Effector memory CD8-positive, alpha-beta T cell (primary cell): Measurements from ENCODE around the gene LAMA2.
A peak's percentile ranks its signal among the peaks of the same experiment; 100 is the strongest.

Source experiments
- ATAC-seq: fragments of 150-1000 bp; cut with Tn5 transposase; replicated peaks from 2 replicates; pipeline ENCODE4 v1.10.0; 2021; ENCODE audit warnings: mild to moderate bottlenecking, moderate library complexity
- DNase-seq, 3 experiments: peaks; one replicate each; pipeline ENCODE4 v3.0.0; 2021
- H3K27ac Mint-ChIP-seq, 2 donors: one replicate each; pipeline ENCODE4 v1.8.0; 2022; ENCODE audit warnings: mild to moderate bottlenecking in 2 of 2, mixed read lengths in 2 of 2, moderate library complexity in 2 of 2
- H3K27me3 Mint-ChIP-seq, 2 donors: one replicate each; pipeline ENCODE4 v1.8.0; 2022; ENCODE audit warnings: mixed read lengths in 2 of 2
- H3K36me3 Mint-ChIP-seq: one replicate; pipeline ENCODE4 v1.8.0; 2022; ENCODE audit warnings: mild to moderate bottlenecking, moderate library complexity, mixed read lengths; ENCODE audit not compliant: insufficient read depth
- H3K4me1 Mint-ChIP-seq, 2 donors: one replicate each; pipeline ENCODE4 v1.8.0; 2022; ENCODE audit warnings: low read depth in 2 of 2, mixed read lengths in 2 of 2
- H3K4me3 Mint-ChIP-seq, 2 donors: one replicate each; pipeline ENCODE4 v1.8.0; 2022; ENCODE audit warnings: mild to moderate bottlenecking in 2 of 2, mixed read lengths in 2 of 2, moderate library complexity in 2 of 2
- H3K9me3 Mint-ChIP-seq, 2 donors: one replicate each; pipeline ENCODE4 v1.8.0; 2022; ENCODE audit warnings: mixed read lengths in 2 of 2

LAMA2 gene

GRCh38 chr6:129279343-129280292 lies 396.7 kb downstream of the LAMA2 start:
- Mint-ChIP-seq H3K4me1 (peaks cover 20 to 39% of the 10 kb centered on the region in 2 donors), H3K36me3 (no peaks in the 10 kb centered on the region), H3K4me3 (no peak overlapping the region), H3K27ac (peak overlapping the region in 1 of 2 donors; percentile 71), H3K27me3 (peaks cover 0 to 5% of the 10 kb centered on the region in 2 donors), H3K9me3 (no peaks in the 10 kb centered on the region)
- DNase-seq (no peak), ATAC-seq (no peak)

GRCh38 chr6:129280293-129280644 lies 397.3 kb downstream of the LAMA2 start:
- Mint-ChIP-seq H3K27ac (peak overlapping the region in 1 of 2 donors; percentile 81), H3K4me1 (peaks cover 20 to 39% of the 10 kb centered on the region in 2 donors), H3K9me3 (no peaks in the 10 kb centered on the region), H3K36me3 (no peaks in the 10 kb centered on the region), H3K4me3 (peak overlapping the region; percentile 69 to 72), H3K27me3 (peaks cover 0 to 5% of the 10 kb centered on the region in 2 donors)
- ATAC-seq (no peak), DNase-seq (no peak)

DNA sequence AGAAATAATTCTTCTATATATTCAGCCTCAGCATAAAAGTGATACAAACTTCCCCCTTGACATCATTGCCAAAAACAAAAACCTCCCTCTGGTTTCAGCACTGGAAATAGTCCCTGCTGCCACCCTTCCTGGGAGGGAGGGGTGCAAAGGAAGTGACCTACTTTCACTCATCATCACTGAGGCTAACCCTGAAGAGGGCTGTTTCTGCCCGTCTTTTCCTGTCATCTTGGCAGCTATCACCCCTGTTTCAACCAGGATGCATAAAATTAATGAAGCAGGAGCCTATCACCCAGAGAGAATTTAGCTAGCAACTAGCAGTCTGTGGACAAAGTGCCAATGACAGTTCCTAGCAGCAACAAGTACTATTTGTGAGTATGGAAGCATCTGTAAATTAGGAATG lies 397.8 kb downstream of the LAMA2 start:
- DNase-seq (peak; percentile 42 to 55 (median 53)), ATAC-seq (peak; percentile 99)
- no peaks in the 10 kb centered on the region for H3K36me3 Mint-ChIP-seq
- H3K27me3 Mint-ChIP-seq, result peaks cover 0 to 5% of the 10 kb centered on the region in 2 donors
- H3K4me1 Mint-ChIP-seq, result peaks cover 20 to 39% of the 10 kb centered on the region in 2 donors
- no peaks in the 10 kb centered on the region for H3K9me3 Mint-ChIP-seq
- peak overlapping the region; percentile 81 to 90 for H3K27ac Mint-ChIP-seq
- H3K4me3 Mint-ChIP-seq, result peak overlapping the region; percentile 69 to 72

DNA sequence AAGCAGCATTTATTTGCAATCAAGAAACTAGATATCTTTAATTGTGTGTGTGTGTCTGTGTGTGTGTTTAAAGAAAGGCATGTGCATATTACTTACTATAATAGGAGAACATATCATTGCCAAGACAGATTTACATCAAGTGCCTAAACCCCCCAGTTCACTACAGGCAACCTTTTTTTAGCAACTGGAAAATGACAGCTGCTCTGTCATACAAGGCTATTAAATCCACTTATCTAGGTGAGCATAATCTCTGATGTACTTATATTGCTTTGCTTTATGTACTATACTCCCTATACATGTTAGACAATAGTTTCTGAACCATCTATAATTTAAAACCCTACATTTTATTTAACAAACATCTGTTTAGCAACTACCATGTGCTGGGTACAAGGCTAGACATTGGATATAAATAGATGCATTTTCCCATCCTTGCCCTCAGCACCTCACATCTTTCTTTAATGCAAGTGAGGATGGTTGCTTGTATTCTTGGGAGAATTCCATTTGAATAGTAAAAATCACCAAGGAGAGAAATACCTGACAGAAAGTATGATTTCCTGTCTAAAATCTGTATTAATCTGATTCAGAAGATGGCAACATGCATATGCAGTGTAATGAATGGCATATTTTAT lies 398.3 kb downstream of the LAMA2 start:
- Mint-ChIP-seq H3K4me1 (peaks cover 20 to 39% of the 10 kb centered on the region in 2 donors), H3K36me3 (no peaks in the 10 kb centered on the region), H3K4me3 (peak overlapping the region; percentile 69 to 72), H3K27me3 (peaks cover 0 to under 1% of the 10 kb centered on the region in 2 donors), H3K27ac (peak overlapping the region; percentile 81 to 90), H3K9me3 (no peaks in the 10 kb centered on the region)
- peak; percentile 5 for ATAC-seq
- no peak for DNase-seq

- Mint-ChIP-seq H3K4me1 (peaks cover 20 to 39% of the 10 kb centered on the region in 2 donors), H3K36me3 (no peaks in the 10 kb centered on the region), H3K4me3 (peak overlapping the region in 1 of 2 donors; percentile 72), H3K9me3 (no peaks in the 10 kb centered on the region), H3K27me3 (no peaks in the 10 kb centered on the region), H3K27ac (peak overlapping the region in 1 of 2 donors; percentile 81)
- ATAC-seq (no peak), DNase-seq (no peak)
Observed at GRCh38 chr6:129282019-129282418, 399.1 kb downstream of the LAMA2 start.

GRCh38 chr6:129284225-129284624 lies 401.3 kb downstream of the LAMA2 start:
- Mint-ChIP-seq H3K36me3 (no peaks in the 10 kb centered on the region), H3K27me3 (peaks cover 0 to 6% of the 10 kb centered on the region in 2 donors), H3K4me3 (no peak overlapping the region), H3K4me1 (peaks cover 20 to 38% of the 10 kb centered on the region in 2 donors), H3K9me3 (no peaks in the 10 kb centered on the region), H3K27ac (peak overlapping the region in 1 of 2 donors; percentile 77)
- DNase-seq, result no peak
- ATAC-seq, result no peak

DNA sequence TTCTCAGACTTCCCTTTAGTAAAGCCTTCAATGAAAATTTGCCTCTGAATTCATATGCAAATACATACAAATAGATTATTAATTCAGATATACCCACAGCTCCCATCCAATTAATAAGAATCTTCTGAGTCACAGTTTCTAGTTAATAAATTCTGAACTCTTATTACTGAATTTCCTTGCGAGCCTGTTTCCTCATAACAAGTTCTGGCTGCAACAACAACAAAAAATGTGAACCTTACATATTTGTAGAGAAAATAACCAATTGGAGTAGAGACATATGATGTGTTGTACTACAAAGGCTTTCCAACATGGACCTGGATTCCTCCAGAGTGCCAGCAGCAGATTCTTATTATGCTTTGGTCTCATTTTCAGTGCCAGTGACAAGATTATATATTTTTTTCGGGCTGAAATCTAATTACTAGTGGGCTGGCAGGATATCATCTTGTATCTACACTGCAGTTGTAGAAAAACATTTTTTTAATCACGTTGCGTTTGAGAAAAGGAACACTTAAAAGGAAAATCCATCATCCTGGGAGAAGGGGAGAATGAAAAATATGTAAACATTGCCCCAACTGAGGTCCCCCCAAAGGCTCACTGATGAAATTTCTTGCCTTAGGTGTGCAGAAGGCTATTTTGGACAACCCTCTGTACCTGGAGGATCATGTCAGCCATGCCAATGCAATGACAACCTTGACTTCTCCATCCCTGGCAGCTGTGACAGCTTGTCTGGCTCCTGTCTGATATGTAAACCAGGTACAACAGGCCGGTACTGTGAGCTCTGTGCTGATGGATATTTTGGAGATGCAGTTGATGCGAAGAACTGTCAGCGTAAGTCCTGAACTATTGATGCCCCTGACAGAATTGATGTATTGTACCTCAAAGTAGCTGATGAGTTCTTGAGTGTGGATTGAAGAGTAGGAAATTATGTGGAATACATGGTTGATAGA lies 404.6 kb downstream of the LAMA2 start:
- Mint-ChIP-seq H3K4me1 (peaks cover 11 to 14% of the 10 kb centered on the region in 2 donors), H3K27me3 (peaks cover 0 to 6% of the 10 kb centered on the region in 2 donors), H3K9me3 (no peaks in the 10 kb centered on the region), H3K4me3 (no peak overlapping the region), H3K36me3 (no peaks in the 10 kb centered on the region), H3K27ac (no peak overlapping the region)
- ATAC-seq (no peak), DNase-seq (no peak)

GRCh38 chr6:129289442-129289841 lies 406.5 kb downstream of the LAMA2 start:
- Mint-ChIP-seq H3K36me3 (no peaks in the 10 kb centered on the region), H3K9me3 (no peaks in the 10 kb centered on the region)
- no peak for DNase-seq

DNA sequence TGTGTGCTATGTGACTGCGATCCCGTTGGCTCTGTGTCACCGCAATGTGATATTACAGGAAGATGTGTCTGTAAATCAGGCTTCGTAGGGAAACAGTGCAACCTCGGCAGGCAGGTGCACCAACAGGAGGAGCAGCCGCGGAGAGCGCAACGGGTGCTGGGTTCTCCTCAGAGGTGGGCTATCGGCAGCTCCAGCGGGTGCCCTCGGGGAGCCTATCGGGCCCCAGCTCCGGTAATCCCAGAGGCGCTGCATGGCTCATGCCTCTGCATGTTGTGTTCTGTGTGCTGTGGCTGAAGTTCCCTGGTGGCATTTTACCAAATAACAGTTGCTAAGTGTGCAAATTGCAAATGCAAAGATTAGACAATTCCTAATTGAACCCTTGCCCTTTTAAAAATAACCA lies 409.9 kb downstream of the LAMA2 start:
- Mint-ChIP-seq H3K27ac (no peak overlapping the region), H3K4me1 (no peaks in the 10 kb centered on the region), H3K27me3 (peaks cover 0 to 20% of the 10 kb centered on the region in 2 donors), H3K4me3 (no peak overlapping the region), H3K9me3 (no peaks in the 10 kb centered on the region), H3K36me3 (no peaks in the 10 kb centered on the region)
- DNase-seq (no peak), ATAC-seq (no peak)

More at GRCh38 chr6:129289442-129289841, 406.5 kb downstream of the LAMA2 start:
- Mint-ChIP-seq H3K27ac (no peak overlapping the region), H3K27me3 (peaks cover 0 to 15% of the 10 kb centered on the region in 2 donors), H3K4me3 (no peak overlapping the region), H3K4me1 (no peaks in the 10 kb centered on the region)
- ATAC-seq, result no peak

GRCh38 chr6:129297592-129297991 lies 414.7 kb downstream of the LAMA2 start:
- Mint-ChIP-seq H3K4me1 (no peaks in the 10 kb centered on the region), H3K27me3 (peaks cover 0 to 21% of the 10 kb centered on the region in 2 donors), H3K4me3 (no peak overlapping the region), H3K27ac (no peak overlapping the region), H3K9me3 (no peaks in the 10 kb centered on the region), H3K36me3 (peaks cover under 1% of the 10 kb centered on the region)
- ATAC-seq (no peak), DNase-seq (no peak)

- ATAC-seq, result no peak
- Mint-ChIP-seq H3K27me3 (peaks cover 0 to 17% of the 10 kb centered on the region in 2 donors), H3K36me3 (peaks cover 3% of the 10 kb centered on the region), H3K4me1 (no peaks in the 10 kb centered on the region), H3K4me3 (no peak overlapping the region), H3K9me3 (no peaks in the 10 kb centered on the region), H3K27ac (no peak overlapping the region)
- DNase-seq, result no peak
Observed at GRCh38 chr6:129302671-129303070, 419.7 kb downstream of the LAMA2 start.

DNA sequence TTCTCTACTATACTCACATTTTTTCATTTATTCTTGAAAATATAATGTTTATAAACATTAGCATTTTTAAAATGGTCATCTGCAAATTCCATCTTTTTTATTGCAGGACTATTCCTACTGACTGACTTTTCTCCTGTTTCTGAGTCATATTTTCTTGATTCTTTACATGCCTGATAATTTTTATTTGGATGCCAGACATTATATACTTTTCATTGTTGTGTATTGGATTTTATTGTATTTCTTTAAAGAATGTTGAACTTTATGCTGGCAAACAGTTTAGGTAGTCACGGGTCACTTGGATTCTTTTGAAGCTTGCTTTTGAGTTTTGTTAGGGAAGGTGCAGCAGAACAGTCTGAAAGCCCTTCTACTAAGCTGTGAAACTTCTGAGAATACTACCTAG lies 423.9 kb downstream of the LAMA2 start:
- H3K4me3 Mint-ChIP-seq, result no peak overlapping the region
- no peak overlapping the region for H3K27ac Mint-ChIP-seq
- no peaks in the 10 kb centered on the region for H3K9me3 Mint-ChIP-seq
- H3K36me3 Mint-ChIP-seq, result peaks cover 3% of the 10 kb centered on the region
- H3K27me3 Mint-ChIP-seq, result peaks cover 7 to 25% of the 10 kb centered on the region in 2 donors
- H3K4me1 Mint-ChIP-seq, result no peaks in the 10 kb centered on the region
- no peak for DNase-seq
- no peak for ATAC-seq

DNA sequence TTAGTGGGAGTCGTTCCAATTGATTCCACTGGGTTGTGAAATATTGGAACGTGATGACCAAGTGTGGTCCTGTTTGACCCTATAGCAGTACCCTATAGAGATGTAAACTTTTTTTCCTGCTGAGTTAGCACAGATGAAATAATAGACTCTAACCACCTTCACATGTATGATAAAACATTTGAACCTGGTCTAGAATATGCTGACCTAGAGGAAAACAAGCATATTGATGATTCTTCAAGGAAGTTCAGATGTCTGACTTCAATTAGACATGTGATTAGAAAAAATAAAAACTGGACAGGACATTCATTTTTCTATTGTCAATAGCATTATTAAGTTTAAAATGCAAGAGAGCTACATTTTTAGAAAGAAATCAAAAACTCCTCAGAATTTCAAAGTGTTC lies 424.9 kb downstream of the LAMA2 start:
- H3K4me1 Mint-ChIP-seq, result no peaks in the 10 kb centered on the region

More for the DNA sequence above, 424.9 kb downstream of the LAMA2 start:
- DNase-seq, result no peak
- H3K9me3 Mint-ChIP-seq, result no peaks in the 10 kb centered on the region
- no peaks in the 10 kb centered on the region for H3K36me3 Mint-ChIP-seq
- H3K27me3 Mint-ChIP-seq, result peaks cover 7 to 25% of the 10 kb centered on the region in 2 donors
- H3K4me3 Mint-ChIP-seq, result no peak overlapping the region
- H3K27ac Mint-ChIP-seq, result no peak overlapping the region
- ATAC-seq, result no peak
